DOHH2 (cell line): ENCODE measurements around the gene CLSTN1.

Experiments used
- H3F3A ChIP-seq: fragments of 200-600 bp; sonication (generic), shearing (Covaris generic); 2 replicates; pipeline ENCODE4 v1.6.0; 2016; ENCODE audit warnings: antibody characterized with exemption, mild to moderate bottlenecking; ENCODE audit not compliant: control insufficient read depth, insufficient read depth
- H3K27ac ChIP-seq: fragments of 200-600 bp; sonication (generic); 2 replicates; pipeline ENCODE4 v1.5.1; 2014; ENCODE audit warnings: low read depth, mild to moderate bottlenecking, low read length, moderate library complexity
- H3K27me3 ChIP-seq: fragments of 200-600 bp; sonication (generic); 2 replicates; pipeline ENCODE4 v1.6.1; 2014; ENCODE audit warnings: mild to moderate bottlenecking, low read length, mixed read lengths; ENCODE audit not compliant: control insufficient read depth
- H3K36me3 ChIP-seq: fragments of 200-600 bp; sonication (generic); 2 replicates; pipeline ENCODE4 v1.6.1; 2014; ENCODE audit warnings: mild to moderate bottlenecking, low read length, moderate library complexity, mixed read lengths; ENCODE audit not compliant: control insufficient read depth
- H3K4me1 ChIP-seq: fragments of 200-600 bp; sonication (generic); 2 replicates; pipeline ENCODE4 v1.6.1; 2014; ENCODE audit warnings: mild to moderate bottlenecking, low read length, mixed read lengths; ENCODE audit not compliant: control insufficient read depth
- H3K4me2 ChIP-seq: fragments of 200-600 bp; sonication (generic); 2 replicates; pipeline ENCODE4 v1.6.0; 2014; ENCODE audit warnings: mild to moderate bottlenecking, low read length, moderate library complexity
- H3K4me3 ChIP-seq: fragments of 200-600 bp; sonication (generic); 2 replicates; pipeline ENCODE4 v1.5.1; 2014; ENCODE audit warnings: mild to moderate bottlenecking, low read length, mixed read lengths
- H3K79me2 ChIP-seq: fragments of 200-600 bp; sonication (generic); 2 replicates; pipeline ENCODE4 v1.6.1; 2014; ENCODE audit warnings: mild to moderate bottlenecking, low read length, mixed read lengths; ENCODE audit not compliant: control insufficient read depth
- H3K9me2 ChIP-seq: fragments of 200-600 bp; sonication (generic); replicated peaks from 2 replicates; pipeline ENCODE4 v1.6.1; 2014; ENCODE audit warnings: mild to moderate bottlenecking, low read length, mixed read lengths; ENCODE audit not compliant: control insufficient read depth
- H3K9me3 ChIP-seq: fragments of 200-600 bp; sonication (generic); 2 replicates; pipeline ENCODE4 v1.6.1; 2014; ENCODE audit warnings: antibody characterized with exemption, low read length, mixed read lengths; ENCODE audit not compliant: control insufficient read depth, insufficient read depth
- H4K20me1 ChIP-seq: fragments of 200-600 bp; sonication (generic); 2 replicates; pipeline ENCODE4 v1.6.0; 2014; ENCODE audit warnings: low read depth, mild to moderate bottlenecking, antibody characterized with exemption, low read length, moderate library complexity; ENCODE audit not compliant: control insufficient read depth, insufficient read depth
- EZH2phosphoT487 ChIP-seq: fragments of 200-600 bp; sonication (generic); IDR thresholded peaks from 2 replicates; pipeline ENCODE4 v1.6.1; 2017; ENCODE audit warnings: borderline replicate concordance, mild to moderate bottlenecking, antibody characterized with exemption, low read length, moderate library complexity, mixed read lengths
- TF ChIP-seq, protein P1 (sequence below): fragments of 200-600 bp; sonication (generic); IDR thresholded peaks from one replicate; pipeline ENCODE4 v1.5.1; 2014; ENCODE audit warnings: antibody characterized with exemption, mild to moderate bottlenecking, low read depth, low read length; ENCODE audit not compliant: poor library complexity, severe bottlenecking

CLSTN1 gene

GRCh38 chr1:9728451-9729295 lies 95.1 kb downstream of the CLSTN1 start:
- peaks cover 76% of the 10 kb centered on the region for H3K36me3 ChIP-seq
- H3K4me2 ChIP-seq = no peak overlapping the region

DNA sequence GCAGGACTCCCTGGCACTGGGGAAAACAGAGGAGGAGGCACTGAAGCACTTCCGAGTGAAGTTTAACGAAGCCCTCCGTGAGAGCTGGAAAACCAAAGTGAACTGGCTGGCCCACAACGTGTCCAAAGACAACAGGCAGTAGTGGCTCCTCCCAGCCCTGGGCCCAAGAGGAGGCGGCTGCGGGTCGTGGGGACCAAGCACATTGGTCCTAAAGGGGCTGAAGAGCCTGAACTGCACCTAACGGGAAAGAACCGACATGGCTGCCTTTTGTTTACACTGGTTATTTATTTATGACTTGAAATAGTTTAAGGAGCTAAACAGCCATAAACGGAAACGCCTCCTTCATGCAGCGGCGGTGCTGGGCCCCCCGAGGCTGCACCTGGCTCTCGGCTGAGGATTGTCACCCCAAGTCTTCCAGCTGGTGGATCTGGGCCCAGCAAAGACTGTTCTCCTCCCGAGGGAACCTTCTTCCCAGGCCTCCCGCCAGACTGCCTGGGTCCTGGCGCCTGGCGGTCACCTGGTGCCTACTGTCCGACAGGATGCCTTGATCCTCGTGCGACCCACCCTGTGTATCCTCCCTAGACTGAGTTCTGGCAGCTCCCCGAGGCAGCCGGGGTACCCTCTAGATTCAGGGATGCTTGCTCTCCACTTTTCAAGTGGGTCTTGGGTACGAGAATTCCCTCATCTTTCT lies 96.7 kb downstream of the CLSTN1 start:
- Histone ChIP-seq H3K79me2 (no peaks in the 10 kb centered on the region), H3K4me2 (no peak overlapping the region), H3F3A (peaks cover 10% of the 10 kb centered on the region), H3K36me3 (peaks cover 76% of the 10 kb centered on the region), H4K20me1 (no peaks in the 10 kb centered on the region), H3K9me2 (no peaks in the 10 kb centered on the region), H3K27ac (no peak overlapping the region), H3K9me3 (no peaks in the 10 kb centered on the region), H3K4me3 (no peak overlapping the region), H3K4me1 (no peaks in the 10 kb centered on the region; the same call in 1 of the 2 replicates), H3K27me3 (no peaks in the 10 kb centered on the region)
- TF ChIP-seq EZH2phosphoT487 = no peak
- TF ChIP-seq, protein P1, sequence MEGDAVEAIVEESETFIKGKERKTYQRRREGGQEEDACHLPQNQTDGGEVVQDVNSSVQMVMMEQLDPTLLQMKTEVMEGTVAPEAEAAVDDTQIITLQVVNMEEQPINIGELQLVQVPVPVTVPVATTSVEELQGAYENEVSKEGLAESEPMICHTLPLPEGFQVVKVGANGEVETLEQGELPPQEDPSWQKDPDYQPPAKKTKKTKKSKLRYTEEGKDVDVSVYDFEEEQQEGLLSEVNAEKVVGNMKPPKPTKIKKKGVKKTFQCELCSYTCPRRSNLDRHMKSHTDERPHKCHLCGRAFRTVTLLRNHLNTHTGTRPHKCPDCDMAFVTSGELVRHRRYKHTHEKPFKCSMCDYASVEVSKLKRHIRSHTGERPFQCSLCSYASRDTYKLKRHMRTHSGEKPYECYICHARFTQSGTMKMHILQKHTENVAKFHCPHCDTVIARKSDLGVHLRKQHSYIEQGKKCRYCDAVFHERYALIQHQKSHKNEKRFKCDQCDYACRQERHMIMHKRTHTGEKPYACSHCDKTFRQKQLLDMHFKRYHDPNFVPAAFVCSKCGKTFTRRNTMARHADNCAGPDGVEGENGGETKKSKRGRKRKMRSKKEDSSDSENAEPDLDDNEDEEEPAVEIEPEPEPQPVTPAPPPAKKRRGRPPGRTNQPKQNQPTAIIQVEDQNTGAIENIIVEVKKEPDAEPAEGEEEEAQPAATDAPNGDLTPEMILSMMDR = no peak

More at GRCh38 chr1:9728451-9729295, 95.1 kb downstream of the CLSTN1 start:
- Histone ChIP-seq H3K9me3 (no peaks in the 10 kb centered on the region), H3F3A (peaks cover 10% of the 10 kb centered on the region), H3K4me1 (peaks cover 12% of the 10 kb centered on the region), H3K9me2 (no peaks in the 10 kb centered on the region), H3K27me3 (no peaks in the 10 kb centered on the region), H3K79me2 (no peaks in the 10 kb centered on the region), H3K4me3 (no peak overlapping the region), H3K27ac (no peak overlapping the region), H4K20me1 (no peaks in the 10 kb centered on the region)
- TF ChIP-seq EZH2phosphoT487 = no peak
- TF ChIP-seq, protein P1 = no peak

GRCh38 chr1:9726406-9726805 lies 97.4 kb downstream of the CLSTN1 start:
- H3F3A ChIP-seq = peaks cover 10% of the 10 kb centered on the region
- no peak for TF ChIP-seq EZH2phosphoT487
- TF ChIP-seq, protein P1 = no peak
- peaks cover 4% of the 10 kb centered on the region for H3K4me1 ChIP-seq
- H3K4me3 ChIP-seq = no peak overlapping the region
- H3K27me3 ChIP-seq = no peaks in the 10 kb centered on the region
- no peaks in the 10 kb centered on the region for H3K9me2 ChIP-seq
- no peak overlapping the region for H3K27ac ChIP-seq
- no peak overlapping the region for H3K4me2 ChIP-seq
- H3K79me2 ChIP-seq = no peaks in the 10 kb centered on the region
- H3K36me3 ChIP-seq = peaks cover 75% of the 10 kb centered on the region
- no peaks in the 10 kb centered on the region for H3K9me3 ChIP-seq
- H4K20me1 ChIP-seq = no peaks in the 10 kb centered on the region
